Measurements from ENCODE around the gene TCIRG1.

Gene TCIRG1

DNA sequence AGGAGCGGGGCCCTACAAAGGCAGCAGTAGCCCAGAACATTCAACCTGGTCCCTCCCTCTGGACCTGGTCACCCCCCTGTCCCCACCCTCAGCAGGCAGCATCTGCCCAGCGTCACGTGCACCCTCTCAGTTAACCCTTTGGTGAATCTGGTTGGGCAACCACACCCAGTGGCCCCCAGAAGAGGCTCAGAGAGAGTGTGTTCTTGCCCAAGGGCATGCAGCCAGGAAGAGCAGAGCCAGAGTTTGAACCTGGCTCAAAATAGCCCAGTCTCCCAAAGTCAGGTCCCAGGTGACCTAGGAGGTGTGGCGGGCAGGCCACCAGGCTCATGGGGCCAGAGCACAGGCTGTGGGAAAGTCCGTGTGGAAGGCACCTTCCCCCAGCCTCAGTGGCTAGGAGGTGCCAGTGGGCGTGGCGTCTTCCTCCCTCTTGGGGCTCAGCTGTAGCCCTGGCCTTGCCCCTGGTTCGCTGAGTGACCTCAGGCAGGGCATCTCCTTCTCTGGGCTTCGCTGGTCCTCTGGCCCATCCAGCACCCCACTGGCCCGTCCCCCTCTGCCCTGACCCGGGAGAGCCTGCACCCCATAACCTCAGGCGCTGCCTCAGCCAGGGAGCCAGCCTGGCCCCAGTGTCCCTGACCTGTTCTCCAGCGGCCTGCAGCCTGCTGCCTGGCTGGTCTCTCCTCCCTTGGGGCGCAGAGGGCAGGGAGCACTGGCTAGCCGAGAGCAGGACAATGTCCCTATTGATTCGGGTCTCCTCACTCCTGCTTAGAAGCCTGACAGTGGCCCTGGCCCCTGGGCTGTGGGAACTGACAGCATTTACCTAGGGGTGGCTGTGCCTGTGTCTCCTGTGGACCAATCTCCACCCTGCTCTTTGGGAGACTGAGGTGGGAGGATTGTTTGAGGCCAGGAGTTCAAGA lies 21.7 kb upstream of the TCIRG1 start:
- DNase-seq = no peak

DNA sequence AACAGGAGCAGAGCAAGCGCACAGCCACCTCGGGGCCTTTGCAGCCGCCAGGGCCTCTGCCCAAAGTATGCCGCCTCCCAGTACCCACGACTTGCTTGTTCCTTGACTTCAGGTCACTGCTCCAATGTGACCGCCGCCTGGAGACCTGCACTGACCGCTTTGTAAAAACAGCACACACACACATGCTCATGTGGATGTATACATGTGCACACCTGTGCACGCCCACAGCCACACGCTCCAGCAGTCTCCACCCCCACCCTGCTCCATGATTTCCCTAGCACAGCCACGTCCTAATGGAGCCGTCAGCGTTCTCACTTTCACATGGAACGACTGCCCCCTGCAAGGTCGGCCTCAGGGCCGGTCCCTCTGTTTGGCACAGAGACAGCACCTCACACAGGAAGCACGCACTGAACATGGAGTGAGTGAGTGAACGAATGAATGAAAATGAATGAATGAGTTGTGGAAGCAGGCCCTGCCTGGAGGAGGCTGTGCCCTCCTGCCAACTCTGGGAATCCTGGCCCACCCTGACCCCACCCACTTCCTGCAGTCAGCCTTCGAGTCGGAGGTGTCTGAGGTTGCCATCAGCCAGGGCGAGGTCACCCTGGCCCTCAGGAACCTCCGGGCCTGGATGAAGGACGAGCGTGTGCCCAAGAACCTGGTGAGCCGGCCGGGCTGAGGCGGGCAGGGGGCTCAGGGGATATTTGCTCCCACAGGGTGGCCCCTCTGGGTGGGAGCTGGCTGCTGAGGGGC lies 20.7 kb upstream of the TCIRG1 start:
- no peak for DNase-seq

GRCh38 chr11:68018730-68019190 lies 20.1 kb upstream of the TCIRG1 start:
- no peak for DNase-seq

GRCh38 chr11:68019486-68019885 lies 19.3 kb upstream of the TCIRG1 start:
- DNase-seq = no peak

GRCh38 chr11:68020575-68020974 lies 18.2 kb upstream of the TCIRG1 start:
- DNase-seq = peak in 1 of 2 donors; percentile 21

GRCh38 chr11:68021167-68021787 lies 17.5 kb upstream of the TCIRG1 start:
- no peak for DNase-seq

DNA sequence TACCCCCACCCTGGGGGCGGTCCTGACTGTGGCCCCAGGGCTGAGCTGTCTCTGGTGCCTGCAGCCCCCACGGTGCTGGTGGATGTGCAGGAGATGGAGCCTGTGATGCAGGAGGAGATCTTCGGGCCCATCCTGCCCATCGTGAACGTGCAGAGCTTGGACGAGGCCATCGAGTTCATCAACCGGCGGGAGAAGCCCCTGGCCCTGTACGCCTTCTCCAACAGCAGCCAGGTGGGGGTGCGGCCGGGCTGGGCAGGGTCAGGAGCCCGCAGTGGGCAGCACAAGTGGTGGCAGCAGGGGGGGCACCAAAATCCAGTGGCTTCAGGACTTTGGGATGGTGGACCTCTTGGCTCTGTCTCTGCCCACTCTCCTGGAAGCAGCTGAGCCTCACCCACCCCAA lies 16.3 kb upstream of the TCIRG1 start:
- no peak for DNase-seq

- DNase-seq = no peak
Measured at GRCh38 chr11:68024508-68024907, 14.3 kb upstream of the TCIRG1 start.

GRCh38 chr11:68025047-68025446 lies 13.8 kb upstream of the TCIRG1 start:
- DNase-seq = no peak

GRCh38 chr11:68026391-68027105 lies 12.3 kb upstream of the TCIRG1 start:
- DNase-seq = no peak

GRCh38 chr11:68027667-68028066 lies 11.2 kb upstream of the TCIRG1 start:
- DNase-seq = no peak

DNA sequence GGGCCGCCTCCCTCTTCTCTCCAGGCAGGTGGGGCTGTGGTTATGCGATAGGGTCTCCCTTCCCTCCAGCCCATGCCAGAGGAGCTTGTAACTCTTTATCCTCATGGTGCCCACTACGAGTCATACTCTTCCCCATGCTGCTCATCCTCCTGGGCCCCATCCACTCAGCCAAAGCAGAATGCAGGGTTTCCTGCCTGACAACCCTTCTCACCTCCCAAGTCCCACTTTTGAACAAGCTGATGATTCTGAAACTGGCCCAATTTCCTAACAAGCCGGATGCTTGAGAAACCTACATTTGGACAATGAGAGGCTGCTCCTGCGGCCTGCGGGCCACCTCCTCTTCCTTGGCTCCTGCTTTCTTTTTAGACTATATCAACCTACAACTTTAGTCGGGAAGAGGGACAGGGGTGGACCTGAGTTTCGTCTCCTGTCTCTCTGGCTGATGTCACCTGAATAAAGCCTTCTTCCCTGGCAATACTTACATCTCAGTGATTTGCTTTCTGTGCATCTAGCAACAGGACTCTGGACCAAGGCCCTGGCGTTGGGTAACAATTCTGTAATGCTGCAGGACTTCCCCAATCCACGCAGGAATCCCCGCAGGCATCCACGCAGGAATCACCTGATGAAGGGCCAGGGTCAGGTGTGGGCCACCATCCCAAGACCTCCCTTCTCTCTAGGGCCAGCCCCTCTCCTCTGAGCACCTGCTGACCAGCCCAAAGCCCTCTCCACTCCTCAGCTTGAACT lies 9.9 kb upstream of the TCIRG1 start:
- no peak for DNase-seq

- peak; percentile 95 to 99 for DNase-seq
Measured at GRCh38 chr11:68030318-68031143, 8.3 kb upstream of the TCIRG1 start, which contains the start of gene NDUFS8. TSS of gene NDUFS8 (plus strand) at chr11:68030681. CDS start at chr11:68032152, 1,471 bp downstream.

GRCh38 chr11:68031144-68031464 lies 7.7 kb upstream of the TCIRG1 start:
- DNase-seq = no peak

DNA sequence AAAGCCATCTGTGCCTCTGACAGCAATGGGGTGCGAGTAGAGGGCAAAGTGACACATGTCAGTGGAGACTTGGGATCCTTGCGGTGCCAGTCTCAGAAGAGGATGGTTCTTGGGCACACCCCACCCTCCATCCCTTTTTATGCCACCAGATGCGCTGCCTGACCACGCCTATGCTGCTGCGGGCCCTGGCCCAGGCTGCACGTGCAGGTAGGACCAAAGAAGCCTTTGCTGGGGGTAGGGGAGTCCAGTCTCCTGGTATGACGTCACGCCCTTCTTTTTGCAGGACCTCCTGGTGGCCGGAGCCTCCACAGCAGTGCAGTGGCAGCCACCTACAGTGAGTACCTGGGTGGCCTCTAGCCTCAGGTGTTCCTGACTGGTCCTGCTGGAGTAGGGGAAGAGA lies 6.8 kb upstream of the TCIRG1 start:
- DNase-seq = no peak

GRCh38 chr11:68032997-68033707 lies 5.7 kb upstream of the TCIRG1 start:
- no peak for DNase-seq

GRCh38 chr11:68033708-68034045 lies 5.1 kb upstream of the TCIRG1 start:
- DNase-seq = no peak

- DNase-seq = no peak
Measured at GRCh38 chr11:68035266-68035876, 3.5 kb upstream of the TCIRG1 start.

GRCh38 chr11:68036141-68036716 lies 2.6 kb upstream of the TCIRG1 start:
- DNase-seq = no peak
